ENCODE data around the gene SERPINB6.

The SERPINB6 gene

GRCh38 chr6:2970753-2971419, 481 bp downstream of the SERPINB6 start:
- TF ChIP-seq CTCF (conservative IDR thresholded peaks at IDR 0.05): no peak

GRCh38 chr6:2970034-2970685, 1.2 kb downstream of the SERPINB6 start:
- no peak for TF ChIP-seq CTCF (conservative IDR thresholded peaks at IDR 0.05)
- peak overlapping the region; percentile 85 for H3K27ac ChIP-seq

More at GRCh38 chr6:2970753-2971419, 481 bp downstream of the SERPINB6 start:
- H3K27ac ChIP-seq: peak overlapping the region; percentile 85

- no peak for TF ChIP-seq CTCF (conservative IDR thresholded peaks at IDR 0.05)
- no peak overlapping the region for H3K27ac ChIP-seq
Measured at GRCh38 chr6:2969549-2969948, 1.8 kb downstream of the SERPINB6 start.

- H3K27ac ChIP-seq: no peak overlapping the region
- no peak for TF ChIP-seq CTCF (conservative IDR thresholded peaks at IDR 0.05)
Measured at GRCh38 chr6:2968600-2969135, 2.7 kb downstream of the SERPINB6 start.

- TF ChIP-seq CTCF (conservative IDR thresholded peaks at IDR 0.05): no peak
- no peak overlapping the region for H3K27ac ChIP-seq
Measured at GRCh38 chr6:2967936-2968335, 3.4 kb downstream of the SERPINB6 start.

- no peak for TF ChIP-seq CTCF (conservative IDR thresholded peaks at IDR 0.05)
- peak overlapping the region; percentile 26 for H3K27ac ChIP-seq
Measured at GRCh38 chr6:2966347-2966746, 5.0 kb downstream of the SERPINB6 start.

- no peak for TF ChIP-seq CTCF (conservative IDR thresholded peaks at IDR 0.05)
- H3K27ac ChIP-seq: no peak overlapping the region
Measured at GRCh38 chr6:2964793-2965505, 6.4 kb downstream of the SERPINB6 start.

Data from VCaP (cell line).